Measurements from ENCODE around the gene SUGCT.

SUGCT gene

GRCh38 chr7:40371806-40372440 lies 237.1 kb downstream of the SUGCT start:
- Histone ChIP-seq H3K36me3 (no peaks in the 10 kb centered on the region), H3K27me3 (no peaks in the 10 kb centered on the region), H3K9ac (no peak overlapping the region), H4K20me1 (no peaks in the 10 kb centered on the region), H3K4me1 (no peaks in the 10 kb centered on the region; a peak in 1 of 20 replicates), H3K4me2 (no peak overlapping the region), H3K4me3 (no peak overlapping the region), H3K27ac (no peak overlapping the region), H3K9me3 (replicated peaks in 1 of 11) (no peaks in the 10 kb centered on the region)
- TF ChIP-seq Cebpa-rat (IDR thresholded peaks at IDR 0.05): no peak

GRCh38 chr7:40374575-40374974 lies 239.8 kb downstream of the SUGCT start:
- Histone ChIP-seq H3K36me3 (no peaks in the 10 kb centered on the region), H3K4me3 (no peak overlapping the region)

DNA sequence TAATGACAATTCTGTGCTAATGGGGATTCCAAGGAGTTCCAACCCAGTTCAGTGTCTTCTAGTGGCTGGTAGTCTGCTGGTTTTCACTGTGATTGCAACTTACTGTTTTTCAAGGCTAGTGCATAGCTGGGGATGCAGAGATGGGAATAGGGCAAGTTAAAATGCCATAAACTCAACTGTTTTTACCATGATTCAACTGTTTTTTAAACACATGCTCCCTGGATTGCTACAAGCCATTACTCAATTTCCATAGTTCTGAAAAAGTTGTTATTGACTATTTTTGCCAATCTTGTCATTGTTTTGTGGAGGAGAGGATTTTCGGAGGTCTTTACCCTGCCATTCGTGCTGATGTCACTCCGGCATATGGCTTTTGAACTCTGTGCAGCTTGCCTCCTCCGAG lies 245.3 kb downstream of the SUGCT start:
- TF ChIP-seq Cebpa-rat (IDR thresholded peaks at IDR 0.05): no peak
- Histone ChIP-seq H3K36me3 (no peaks in the 10 kb centered on the region), H3K4me1 (no peaks in the 10 kb centered on the region), H3K9me3 (replicated peaks in 1 of 11) (no peaks in the 10 kb centered on the region), H3K27ac (no peak overlapping the region), H3K4me3 (no peak overlapping the region), H4K20me1 (no peaks in the 10 kb centered on the region), H3K27me3 (no peaks in the 10 kb centered on the region), H3K9ac (no peak overlapping the region), H3K4me2 (no peak overlapping the region)

More at GRCh38 chr7:40374575-40374974, 239.8 kb downstream of the SUGCT start:
- no peak for TF ChIP-seq Cebpa-rat (IDR thresholded peaks at IDR 0.05)
- Histone ChIP-seq H3K27me3 (no peaks in the 10 kb centered on the region), H3K4me1 (no peaks in the 10 kb centered on the region; a peak in 1 of 20 replicates), H3K9me3 (replicated peaks in 1 of 11) (no peaks in the 10 kb centered on the region), H3K9ac (no peak overlapping the region), H4K20me1 (no peaks in the 10 kb centered on the region), H3K4me2 (no peak overlapping the region), H3K27ac (no peak overlapping the region)

DNA sequence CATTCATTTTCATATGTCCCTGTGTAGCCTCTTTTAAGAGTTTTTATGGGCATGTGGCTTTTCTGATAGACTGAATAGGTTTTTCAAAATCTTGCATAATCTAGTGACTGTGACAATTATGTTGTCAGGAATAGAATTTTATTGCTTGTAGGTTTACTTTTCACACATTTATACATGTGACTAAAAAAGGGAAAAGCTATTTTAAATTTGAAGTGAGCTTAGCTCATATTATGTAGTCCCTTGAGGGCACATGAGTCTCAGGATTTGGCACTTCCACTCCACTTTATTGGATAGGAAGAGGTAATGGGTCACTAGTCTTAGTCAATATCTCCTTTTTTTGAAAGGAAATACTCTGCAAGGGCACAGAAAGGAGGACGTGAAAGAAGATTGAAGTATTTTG lies 247.3 kb downstream of the SUGCT start:
- no peaks in the 10 kb centered on the region for H3K4me1 ChIP-seq
- TF ChIP-seq Cebpa-rat (IDR thresholded peaks at IDR 0.05): no peak
- H3K4me2 ChIP-seq: no peak overlapping the region
- no peaks in the 10 kb centered on the region for H4K20me1 ChIP-seq
- no peak overlapping the region for H3K9ac ChIP-seq
- no peak overlapping the region for H3K4me3 ChIP-seq
- no peaks in the 10 kb centered on the region for H3K27me3 ChIP-seq
- no peaks in the 10 kb centered on the region for H3K36me3 ChIP-seq
- H3K27ac ChIP-seq: no peak overlapping the region
- no peaks in the 10 kb centered on the region for H3K9me3 ChIP-seq (replicated peaks in 1 of 11)

DNA sequence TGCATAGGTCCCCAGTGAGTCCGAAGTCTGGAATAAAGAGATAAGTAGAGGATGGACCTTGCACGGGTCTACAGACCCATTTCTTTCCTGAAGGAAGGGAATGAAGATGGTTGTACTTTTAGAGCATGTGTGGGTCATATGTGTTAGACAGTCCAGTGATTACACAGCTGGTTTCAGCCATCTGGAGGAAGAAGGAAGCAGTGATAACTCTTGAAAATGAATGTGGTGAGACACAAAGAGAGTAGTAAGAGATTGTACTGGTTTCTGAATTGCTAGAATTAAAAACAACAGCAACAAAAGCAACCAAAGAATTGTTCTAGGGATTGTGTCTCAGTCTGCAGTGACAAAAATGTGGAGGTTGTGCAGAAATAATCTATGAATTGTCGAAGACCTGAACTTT lies 258.9 kb downstream of the SUGCT start:
- Histone ChIP-seq H3K4me3 (no peak overlapping the region), H3K27me3 (no peaks in the 10 kb centered on the region), H3K4me2 (no peak overlapping the region), H3K9ac (no peak overlapping the region), H4K20me1 (no peaks in the 10 kb centered on the region), H3K36me3 (no peaks in the 10 kb centered on the region), H3K9me3 (replicated peaks in 1 of 11) (peaks cover 0 to 3% (median 0%) of the 10 kb centered on the region in 11 experiments; a peak in 2 of 22 replicates), H3K27ac (no peak overlapping the region), H3K4me1 (no peaks in the 10 kb centered on the region)
- TF ChIP-seq Cebpa-rat (IDR thresholded peaks at IDR 0.05): no peak

DNA sequence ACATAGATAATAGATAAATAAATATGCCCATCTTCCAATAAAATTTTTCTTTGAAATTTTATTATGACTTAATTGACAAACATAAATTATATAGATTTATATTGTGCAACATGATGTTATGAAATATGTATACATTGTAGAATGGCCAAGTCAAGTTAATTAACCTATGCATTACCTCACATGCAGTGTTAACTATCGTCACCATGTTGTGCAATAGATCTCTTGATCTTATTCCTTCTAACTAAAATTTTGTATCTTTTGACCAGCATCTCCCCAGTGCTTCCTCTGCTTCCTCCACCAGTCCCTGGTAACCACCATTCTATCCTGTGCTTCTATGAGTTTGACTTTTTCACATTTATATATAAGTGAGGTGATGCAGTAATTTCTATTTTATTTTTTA lies 259.6 kb downstream of the SUGCT start:
- no peak overlapping the region for H3K4me3 ChIP-seq

GRCh38 chr7:40400525-40400924 lies 265.7 kb downstream of the SUGCT start:
- H3K4me3 ChIP-seq: no peak overlapping the region
- no peak overlapping the region for H3K4me2 ChIP-seq
- no peaks in the 10 kb centered on the region for H3K36me3 ChIP-seq
- H3K9me3 ChIP-seq (replicated peaks in 1 of 11): no peaks in the 10 kb centered on the region
- no peak overlapping the region for H3K27ac ChIP-seq
- H3K4me1 ChIP-seq: no peaks in the 10 kb centered on the region
- TF ChIP-seq Cebpa-rat (IDR thresholded peaks at IDR 0.05): no peak
- H4K20me1 ChIP-seq: no peaks in the 10 kb centered on the region
- H3K9ac ChIP-seq: no peak overlapping the region
- H3K27me3 ChIP-seq: no peaks in the 10 kb centered on the region

More for the DNA sequence above, 259.6 kb downstream of the SUGCT start:
- no peak for TF ChIP-seq Cebpa-rat (IDR thresholded peaks at IDR 0.05)
- H3K36me3 ChIP-seq: no peaks in the 10 kb centered on the region
- H3K4me1 ChIP-seq: no peaks in the 10 kb centered on the region
- peaks cover 0 to 3% (median 0%) of the 10 kb centered on the region in 11 experiments; a peak in 2 of 22 replicates for H3K9me3 ChIP-seq (replicated peaks in 1 of 11)
- no peaks in the 10 kb centered on the region for H4K20me1 ChIP-seq
- no peak overlapping the region for H3K4me2 ChIP-seq
- H3K27ac ChIP-seq: no peak overlapping the region
- no peaks in the 10 kb centered on the region for H3K27me3 ChIP-seq
- H3K9ac ChIP-seq: no peak overlapping the region

DNA sequence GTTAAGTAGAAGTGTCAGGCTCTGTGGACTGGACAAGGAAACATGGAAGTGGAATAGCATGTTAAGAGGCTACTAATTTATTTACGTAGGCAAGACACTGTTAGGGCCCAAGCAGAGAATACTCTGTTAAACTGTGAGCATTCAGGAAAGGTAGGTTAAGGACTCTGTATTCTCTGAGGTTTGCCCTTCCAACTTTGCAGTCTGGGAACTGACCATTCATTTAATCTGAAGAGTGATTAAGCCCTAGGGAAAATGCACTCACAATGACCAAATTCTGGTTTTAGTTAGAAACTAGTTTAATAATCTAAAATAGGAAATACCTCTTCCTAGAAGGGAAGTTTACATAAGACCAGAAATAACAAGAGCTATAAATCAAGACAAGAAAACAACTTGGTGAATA lies 266.6 kb downstream of the SUGCT start:
- no peak overlapping the region for H3K4me3 ChIP-seq
- no peaks in the 10 kb centered on the region for H3K27me3 ChIP-seq
- H3K9me3 ChIP-seq (replicated peaks in 1 of 11): no peaks in the 10 kb centered on the region
- no peak overlapping the region for H3K27ac ChIP-seq
- no peak overlapping the region for H3K9ac ChIP-seq
- no peak for TF ChIP-seq Cebpa-rat (IDR thresholded peaks at IDR 0.05)
- H3K4me2 ChIP-seq: no peak overlapping the region
- no peaks in the 10 kb centered on the region for H3K36me3 ChIP-seq
- no peaks in the 10 kb centered on the region for H4K20me1 ChIP-seq
- H3K4me1 ChIP-seq: no peaks in the 10 kb centered on the region

DNA sequence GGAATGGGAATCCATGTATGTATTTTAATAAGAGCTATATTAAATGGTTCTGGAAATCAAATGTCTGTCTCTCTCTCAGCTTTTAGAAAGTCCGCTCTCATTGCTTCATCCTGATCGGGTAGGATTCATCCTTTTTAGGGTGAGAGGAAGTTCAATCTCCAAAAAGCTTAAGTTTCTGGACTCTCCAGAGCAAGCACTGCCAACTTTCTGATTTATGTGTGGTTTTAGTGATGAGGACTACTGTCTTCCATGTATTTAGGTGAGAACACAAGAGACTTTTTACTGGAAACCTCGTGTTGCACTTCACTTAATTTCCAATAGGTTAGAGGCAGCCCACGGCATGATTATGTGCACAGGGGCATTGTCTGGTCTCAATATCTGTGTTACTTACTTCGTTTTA lies 267.9 kb downstream of the SUGCT start:
- Histone ChIP-seq H3K4me1 (no peaks in the 10 kb centered on the region), H4K20me1 (no peaks in the 10 kb centered on the region), H3K27me3 (no peaks in the 10 kb centered on the region), H3K9me3 (replicated peaks in 1 of 11) (no peaks in the 10 kb centered on the region), H3K4me2 (no peak overlapping the region), H3K4me3 (no peak overlapping the region), H3K36me3 (no peaks in the 10 kb centered on the region), H3K27ac (no peak overlapping the region), H3K9ac (no peak overlapping the region)
- TF ChIP-seq Cebpa-rat (IDR thresholded peaks at IDR 0.05): no peak

- H3K9me3 ChIP-seq (replicated peaks in 1 of 11): no peaks in the 10 kb centered on the region
- H3K4me1 ChIP-seq: no peaks in the 10 kb centered on the region
- H3K27ac ChIP-seq: no peak overlapping the region
- no peaks in the 10 kb centered on the region for H3K27me3 ChIP-seq
- H3K4me2 ChIP-seq: no peak overlapping the region
- H3K36me3 ChIP-seq: no peaks in the 10 kb centered on the region
- H4K20me1 ChIP-seq: no peaks in the 10 kb centered on the region
- H3K4me3 ChIP-seq: no peak overlapping the region
- 0 out of 22 replicates have a peak, but pooled peaks of 1 of the 11 experiments have one; percentile 22 for TF ChIP-seq Cebpa-rat (IDR thresholded peaks at IDR 0.05)
- no peak overlapping the region for H3K9ac ChIP-seq
These were observed 269.1 kb downstream of the SUGCT start for GRCh38 chr7:40403703-40404476.
